HG02763 (cell line): Measurements from ENCODE around the gene ATP13A1.
"Not testable (repeated sequence)": the region's sequence is repeated elsewhere in the genome, so short reads cannot be mapped to it uniquely, and the experiment has no call there.

ENCODE experiments used
- ATAC-seq: cut with Tn5 transposase; IDR thresholded peaks from one replicate; pipeline ENCODE4 v1.9.1; 2021; ENCODE audit warnings: mild to moderate bottlenecking, moderate library complexity; ENCODE audit not compliant: unreplicated experiment

The ATP13A1 gene

GRCh38 chr19:19624032-19624570 lies 39.4 kb downstream of the ATP13A1 start:
- no peak for ATAC-seq

- no peak for ATAC-seq
Observed at GRCh38 chr19:19623383-19623782, 40.1 kb downstream of the ATP13A1 start.

- no peak for ATAC-seq
Observed at GRCh38 chr19:19619849-19620210, 43.6 kb downstream of the ATP13A1 start.

- no peak for ATAC-seq
Observed at GRCh38 chr19:19619181-19619848, 44.2 kb downstream of the ATP13A1 start.

GRCh38 chr19:19618219-19619051 lies 45.0 kb downstream of the ATP13A1 start, which contains the start of gene PBX4:
Gene PBX4 (minus strand): TSS chr19:19618687. CDS start chr19:19618629, 58 bp downstream.
- peak; percentile 89 for ATAC-seq

GRCh38 chr19:19615086-19615485 lies 48.4 kb downstream of the ATP13A1 start:
- no peak for ATAC-seq

GRCh38 chr19:19613506-19613905 lies 50.0 kb downstream of the ATP13A1 start:
- ATAC-seq = no peak

GRCh38 chr19:19610376-19611202 lies 52.9 kb downstream of the ATP13A1 start:
- no peak for ATAC-seq

GRCh38 chr19:19606686-19607085 lies 56.8 kb downstream of the ATP13A1 start:
- ATAC-seq = not testable (repeated sequence)

- ATAC-seq = no peak
Observed at GRCh38 chr19:19606021-19606420, 57.5 kb downstream of the ATP13A1 start.

- no peak for ATAC-seq
Observed at GRCh38 chr19:19602713-19603324, 60.7 kb downstream of the ATP13A1 start.

GRCh38 chr19:19602136-19602712 lies 61.3 kb downstream of the ATP13A1 start:
- ATAC-seq = no peak

- ATAC-seq = no peak
Observed at GRCh38 chr19:19600793-19601330, 62.6 kb downstream of the ATP13A1 start.

GRCh38 chr19:19598728-19599451 lies 64.6 kb downstream of the ATP13A1 start:
- not testable (repeated sequence) for ATAC-seq

- ATAC-seq = no peak
Observed at GRCh38 chr19:19597809-19598306, 65.6 kb downstream of the ATP13A1 start.
